Effector CD8-positive, alpha-beta T cell (primary cell): Measurements from ENCODE around the gene TRIM26.
"Not testable (repeated sequence)": the region's sequence is repeated elsewhere in the genome, so short reads cannot be mapped to it uniquely, and the experiment has no call there.

ENCODE experiments used
- DNase-seq: peaks from one replicate; lab custom pipeline; 2025; lab: John Stamatoyannopoulos, UW

TRIM26 gene

DNA sequence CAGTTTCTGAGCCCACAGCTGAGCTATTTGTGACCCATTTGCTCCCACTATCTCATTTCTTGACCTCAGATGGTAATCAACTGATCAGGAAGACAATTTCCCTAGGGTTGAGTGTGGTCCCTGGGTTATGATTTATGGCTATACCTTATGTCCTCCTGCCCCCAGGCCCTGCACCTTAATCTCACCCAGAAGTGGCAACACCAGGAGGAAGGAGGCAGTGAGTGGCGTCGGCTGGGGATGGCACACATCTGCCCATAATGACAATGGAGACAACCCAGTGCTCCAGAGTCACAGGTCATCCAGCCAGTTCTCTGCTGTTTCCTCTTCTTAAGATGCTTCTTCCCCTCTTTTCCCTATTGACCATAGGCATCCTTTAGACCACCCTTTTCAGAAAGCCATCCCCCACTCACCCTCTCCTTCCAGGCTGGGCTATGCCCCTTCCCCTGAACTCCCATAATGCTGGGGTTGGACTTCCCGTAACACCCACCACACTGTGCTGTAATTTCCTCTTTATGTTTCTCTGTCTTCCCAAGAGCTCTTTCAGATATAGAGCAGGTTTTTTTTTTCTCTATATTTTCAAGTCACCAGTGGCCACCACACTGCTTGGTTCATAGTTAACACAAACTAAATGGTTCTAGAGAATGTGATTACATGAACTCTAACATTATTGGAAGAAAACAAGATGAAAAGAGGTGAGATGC lies 60.1 kb downstream of the TRIM26 start:
- no peak for DNase-seq

DNA sequence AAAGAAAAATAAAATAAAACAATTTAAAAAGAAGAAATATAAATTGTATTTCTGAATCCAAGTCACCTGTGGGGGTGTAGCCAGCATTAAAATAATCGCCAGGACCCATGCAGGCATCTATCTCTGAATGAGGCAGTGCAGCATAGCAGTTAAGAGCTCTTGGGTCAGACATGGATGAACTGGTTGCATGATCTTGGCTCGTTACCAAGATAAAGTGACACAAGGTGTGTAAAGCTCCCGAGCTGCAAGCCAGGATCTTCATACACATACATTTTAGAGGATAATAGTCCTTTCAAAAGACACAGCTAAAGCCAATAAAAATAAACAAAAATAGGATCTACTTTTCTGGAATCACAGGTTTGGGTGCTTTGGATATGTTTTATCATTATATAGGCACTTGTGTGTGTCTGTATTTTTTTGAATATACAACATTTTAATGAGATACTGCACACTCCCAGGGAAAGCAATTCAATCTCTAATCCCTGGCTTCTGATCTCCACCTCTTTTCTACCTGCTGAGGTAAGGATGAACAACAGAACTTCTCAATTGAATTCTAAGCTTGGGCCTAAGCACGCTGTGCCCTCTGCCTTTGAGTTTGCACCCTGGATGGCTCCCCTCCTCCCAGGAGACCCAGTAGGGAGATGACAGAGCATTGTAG lies 61.1 kb downstream of the TRIM26 start:
- DNase-seq = no peak

DNA sequence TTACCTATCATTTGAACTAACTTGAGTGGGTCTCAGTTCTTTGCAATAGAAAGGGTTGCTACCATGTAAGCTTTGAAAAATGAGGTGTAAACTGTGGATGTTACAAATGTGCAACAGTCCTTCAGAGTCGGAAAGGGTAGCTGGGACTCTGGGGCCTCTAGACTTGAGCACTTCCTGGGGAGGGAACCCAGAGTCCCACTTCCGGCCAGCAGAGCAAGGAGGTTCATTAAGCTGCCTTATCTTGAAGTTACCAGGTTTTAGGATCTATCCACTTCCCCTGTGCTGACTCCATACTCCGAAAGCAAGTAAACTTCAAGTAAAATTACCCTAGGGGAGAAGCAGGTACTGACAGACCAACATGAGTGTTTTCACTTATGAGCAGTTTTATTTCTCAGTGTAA lies 61.6 kb downstream of the TRIM26 start:
- no peak for DNase-seq

DNA sequence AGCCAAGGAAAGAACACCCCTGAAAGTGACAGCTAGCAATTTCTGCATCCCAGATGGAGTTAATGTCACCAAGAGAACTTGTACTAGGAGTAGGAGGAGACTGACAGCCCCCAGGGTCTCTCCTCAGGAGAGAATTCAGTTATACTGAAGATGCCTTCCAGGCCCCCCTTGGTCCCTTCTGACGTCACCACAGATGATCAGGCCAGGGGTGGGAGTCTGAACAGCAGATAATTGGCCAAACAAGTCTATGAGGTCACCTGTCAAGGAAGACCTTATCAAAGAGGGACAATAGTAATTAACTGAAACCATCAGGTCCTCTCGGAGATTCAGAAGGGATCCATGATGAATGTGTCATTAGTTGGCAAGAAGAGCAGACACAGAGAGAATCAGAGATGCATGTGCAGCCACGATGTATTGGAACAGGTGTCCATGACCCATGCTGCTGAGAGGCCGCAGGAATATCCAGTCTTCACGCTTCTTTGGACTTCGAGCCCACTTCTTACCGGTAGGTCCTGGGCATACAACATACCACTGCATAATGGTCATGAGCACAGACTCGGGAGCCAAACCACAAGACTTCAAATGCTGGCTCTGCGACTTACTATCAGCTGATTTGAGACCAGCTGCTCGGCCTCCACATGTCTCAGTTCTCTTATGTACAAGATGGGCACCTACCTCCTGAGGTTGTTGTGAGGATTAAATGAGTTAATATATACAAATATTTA lies 62.4 kb downstream of the TRIM26 start:
- DNase-seq = no peak

DNA sequence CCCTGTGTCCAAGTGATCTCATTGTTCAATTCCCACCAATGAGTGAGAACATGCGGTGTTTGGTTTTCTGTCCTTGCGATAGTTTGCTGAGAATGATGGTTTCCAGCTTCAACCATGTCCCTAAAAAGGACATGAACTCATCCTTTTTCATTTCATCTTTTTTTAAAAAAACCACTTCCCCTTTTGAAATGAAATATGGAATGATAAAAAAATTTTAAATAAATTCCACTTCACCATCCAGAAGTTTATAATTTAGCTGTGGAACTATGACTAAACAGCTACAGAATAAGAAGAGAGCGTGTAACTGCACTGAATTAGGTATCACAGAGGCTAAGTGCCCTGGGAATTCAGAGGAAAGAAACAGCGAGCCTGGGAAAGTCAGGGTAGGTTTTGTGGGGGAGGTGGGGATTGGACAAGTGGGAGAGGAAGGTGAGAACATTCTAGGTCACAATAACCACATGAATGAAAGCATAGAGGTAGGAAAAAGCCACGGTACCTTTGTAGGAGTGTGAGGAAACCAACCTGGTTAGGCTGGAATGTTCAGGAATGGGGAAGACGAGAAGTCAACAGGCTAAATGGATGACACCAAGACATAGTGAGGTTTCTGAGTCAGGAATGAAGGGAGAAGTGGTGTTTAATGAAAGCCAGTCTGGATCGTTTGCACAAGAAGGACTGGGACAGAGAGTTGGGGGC lies 63.2 kb downstream of the TRIM26 start:
- DNase-seq = no peak

DNA sequence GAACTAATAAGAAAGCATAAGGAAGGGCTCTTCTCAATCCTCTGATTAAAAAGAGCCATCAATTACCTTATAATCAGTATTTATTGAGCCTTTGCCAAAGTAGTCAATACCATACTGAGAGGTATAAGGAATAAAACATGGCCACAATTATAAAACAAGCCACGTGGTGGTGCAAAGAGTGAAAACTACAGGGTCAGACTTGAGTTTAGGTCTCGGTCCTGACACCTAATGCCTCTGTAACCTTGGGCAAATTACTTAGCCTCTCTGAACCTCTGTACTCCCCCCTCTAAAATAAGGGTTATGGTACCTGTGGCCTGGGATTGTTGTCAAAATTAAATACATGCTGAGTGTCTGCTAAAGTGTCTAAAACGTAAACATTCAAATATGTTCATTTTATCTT lies 64.0 kb downstream of the TRIM26 start:
- no peak for DNase-seq

DNA sequence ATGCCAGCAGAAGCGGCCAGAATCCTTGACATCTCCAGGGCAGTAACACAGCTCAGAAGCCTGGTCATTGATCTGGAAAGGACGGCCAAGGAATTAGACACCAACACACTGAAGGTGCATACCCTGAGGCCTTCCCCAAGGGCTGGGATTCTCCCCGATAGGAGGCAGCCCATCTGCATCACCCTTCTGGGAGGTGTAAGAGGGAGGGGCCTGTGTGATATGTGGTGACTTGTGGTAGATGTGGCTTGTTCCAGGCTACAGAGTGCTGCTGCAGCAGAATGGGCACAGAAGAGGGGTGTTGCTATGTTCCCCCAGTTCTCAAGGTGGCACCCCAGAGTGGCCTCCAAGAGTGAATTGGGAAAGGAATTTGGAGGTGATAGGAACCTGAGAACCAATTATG lies 66.1 kb downstream of the TRIM26 start:
- DNase-seq = no peak

DNA sequence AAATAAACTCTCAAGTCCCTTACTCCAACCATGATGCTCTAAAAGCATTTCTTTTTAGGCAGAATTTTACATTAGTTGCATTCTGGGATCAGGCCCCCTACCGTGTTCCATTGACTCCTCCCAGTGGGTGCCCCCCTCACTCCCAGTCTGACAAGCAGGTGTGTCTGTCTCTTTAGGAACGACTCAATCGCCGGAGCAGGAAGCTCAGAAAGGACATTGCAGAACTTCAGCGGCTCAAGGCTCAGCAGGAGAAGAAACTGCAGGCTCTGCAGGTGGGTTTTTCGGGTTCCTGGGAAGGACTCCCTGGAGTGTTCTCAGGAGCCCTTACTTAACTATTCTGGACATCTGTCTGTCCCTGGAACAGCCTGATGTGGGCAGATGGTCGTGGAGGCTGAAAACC lies 67.4 kb downstream of the TRIM26 start:
- DNase-seq = no peak

DNA sequence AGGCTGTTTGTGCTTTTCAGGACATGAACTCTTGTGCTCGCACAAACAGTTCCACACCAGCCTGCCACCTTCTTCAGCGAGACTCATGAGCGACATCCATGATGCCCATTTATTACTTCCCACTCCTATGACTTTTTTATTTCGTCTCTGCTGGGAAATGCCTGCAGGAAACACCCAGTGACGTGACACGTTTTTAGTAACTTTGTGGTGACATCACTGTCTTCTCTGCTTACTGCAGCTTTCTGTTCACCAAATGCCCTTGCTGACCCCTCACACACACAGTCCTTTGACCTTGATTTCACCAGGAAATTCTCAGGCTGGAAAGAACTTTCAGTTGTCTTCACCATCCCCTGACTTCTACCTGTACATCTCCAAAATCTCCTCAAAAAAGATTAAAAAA lies 68.4 kb downstream of the TRIM26 start:
- no peak for DNase-seq

DNA sequence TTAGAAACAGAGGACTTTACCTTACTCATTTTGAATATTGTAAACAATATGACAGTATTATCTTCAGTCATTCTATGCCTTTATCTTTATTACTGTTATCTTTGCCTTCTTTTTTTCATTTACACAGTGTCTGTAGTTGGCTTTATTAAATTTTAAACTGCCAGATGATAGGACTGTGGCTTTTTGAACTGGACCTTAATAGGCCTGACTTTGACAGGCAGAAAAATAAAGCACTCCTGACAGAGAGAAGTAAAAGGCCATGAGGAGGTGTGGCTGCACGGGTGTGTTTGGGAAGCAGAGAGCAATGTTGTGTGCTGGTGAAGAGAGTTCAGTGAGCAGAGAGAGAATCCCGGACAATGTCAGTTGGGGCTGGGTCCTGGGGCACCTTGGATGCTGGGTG lies 69.4 kb downstream of the TRIM26 start:
- DNase-seq = no peak

DNA sequence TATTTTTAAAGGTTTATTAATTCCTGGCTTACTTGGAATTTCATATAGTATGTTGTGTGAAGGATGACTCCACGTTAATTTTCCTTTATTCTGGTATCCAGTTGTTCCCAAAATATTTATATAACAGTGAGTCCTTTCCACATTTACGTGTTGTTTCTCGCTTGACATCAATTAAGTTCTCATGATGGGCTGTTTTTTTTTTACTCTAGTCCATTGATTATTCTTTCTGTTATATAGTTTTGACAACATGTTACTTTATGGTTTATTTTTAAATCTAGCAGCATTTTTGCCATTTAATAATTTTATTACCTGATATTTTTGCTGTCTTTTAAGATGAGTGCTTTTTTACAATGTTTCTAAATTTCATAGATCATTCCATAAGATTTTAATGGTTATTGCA lies 70.5 kb downstream of the TRIM26 start:
- DNase-seq = no peak

DNA sequence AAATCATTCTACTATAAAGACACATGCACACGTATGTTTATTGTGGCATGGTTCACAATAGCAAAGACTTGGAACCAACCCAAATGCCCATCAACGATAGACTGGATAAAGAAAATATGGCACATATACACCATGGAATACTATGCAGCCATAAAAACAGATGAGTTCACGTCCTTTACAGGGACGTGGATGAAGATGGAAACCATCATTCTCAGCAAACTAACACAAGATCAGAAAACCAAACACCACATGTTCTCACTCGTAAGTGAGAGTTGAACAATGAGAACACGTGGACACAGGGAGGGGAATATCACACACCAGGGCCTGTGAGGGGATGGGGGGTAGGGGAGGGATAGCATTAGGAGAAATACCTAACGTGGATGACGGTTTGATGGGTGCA lies 73.0 kb downstream of the TRIM26 start:
- DNase-seq = not testable (repeated sequence)

DNA sequence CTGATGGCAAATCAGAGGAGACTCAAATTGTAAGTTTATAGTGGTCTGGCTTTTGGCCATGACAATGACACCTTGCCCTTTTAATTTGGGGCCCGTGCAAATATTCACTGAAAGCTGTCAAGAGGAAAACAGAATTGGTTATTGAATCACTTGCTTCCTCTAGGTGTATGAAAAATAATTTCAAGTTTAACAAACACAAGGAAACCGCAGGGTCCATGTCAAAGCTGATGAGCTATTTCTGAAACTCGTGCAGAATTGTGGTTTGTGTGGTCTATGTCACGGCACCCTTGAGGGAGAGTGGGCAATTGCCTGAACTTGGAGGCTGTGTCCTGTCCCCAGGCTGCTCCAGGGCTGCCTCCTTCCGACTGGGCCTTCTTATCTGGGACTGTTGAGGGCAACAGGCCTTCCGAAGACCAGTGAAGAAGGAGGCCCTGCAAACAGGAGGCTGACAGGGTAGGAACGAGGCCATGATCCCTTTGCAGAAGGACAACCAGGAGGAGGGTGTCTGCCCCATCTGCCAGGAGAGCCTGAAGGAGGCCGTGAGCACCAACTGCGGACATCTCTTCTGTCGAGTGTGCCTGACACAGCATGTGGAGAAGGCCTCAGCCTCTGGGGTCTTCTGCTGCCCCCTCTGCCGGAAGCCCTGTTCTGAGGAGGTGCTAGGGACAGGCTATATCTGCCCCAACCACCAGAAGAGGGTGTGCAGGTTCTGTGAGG lies 76.5 kb downstream of the TRIM26 start:
- DNase-seq = no peak

DNA sequence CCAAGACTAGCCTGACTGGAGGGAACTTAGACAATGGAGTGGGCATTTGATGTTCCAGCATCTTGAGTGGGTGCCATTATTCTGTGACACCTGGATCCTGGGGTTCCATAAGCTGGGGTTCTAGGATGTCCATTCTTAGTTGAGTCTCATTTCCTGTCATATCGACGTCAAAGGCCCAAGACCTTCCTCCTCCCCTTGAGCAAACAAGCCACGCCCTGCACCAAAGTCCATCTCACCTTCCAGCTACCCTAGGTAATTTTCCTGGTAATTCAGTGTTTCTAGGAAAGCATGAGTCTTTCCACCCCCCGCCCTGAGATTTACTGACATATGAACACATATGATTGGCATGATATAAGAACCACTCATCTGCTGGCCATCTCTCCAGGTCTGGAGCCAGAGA lies 77.4 kb downstream of the TRIM26 start, which contains the start of gene TRIM40:
Gene TRIM40 (plus strand): TSS at position 384 of the 400 bp plus-strand sequence. CDS start 897 bp downstream, outside the sequence.
- no peak for DNase-seq

DNA sequence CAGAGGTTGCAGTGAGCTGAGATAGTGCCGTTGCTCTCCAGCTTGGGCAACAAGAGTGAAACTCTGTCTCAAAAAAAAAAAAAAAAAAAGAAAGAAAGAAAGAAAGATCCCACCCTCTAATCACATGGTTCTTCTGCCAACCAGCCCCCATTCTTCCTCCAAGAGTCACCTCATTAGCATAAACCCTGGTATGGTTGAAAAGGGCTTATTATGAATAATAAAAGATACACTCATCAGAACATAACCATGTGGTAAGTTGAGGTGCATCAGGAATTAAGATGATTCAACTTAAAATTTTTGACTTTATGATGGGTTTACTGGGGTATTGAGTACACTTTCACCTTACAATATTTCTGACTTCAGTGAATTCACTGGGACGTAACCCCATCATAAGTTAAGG lies 78.1 kb downstream of the TRIM26 start:
- no peak for DNase-seq
